IMR-90 (cell line): ENCODE results near the gene ERP27. TPM values are rescaled to one million over a fixed set of nuclear protein-coding genes. Genes with fewer than 3 reads are reported as not detected.

Source experiments
- ATAC-seq: fragments of 200-7000 bp; cut with Tn5 transposase; 2 replicates; pipeline ENCODE4 v1.9.1; 2020; ENCODE audit warnings: low read depth, mild to moderate bottlenecking, moderate library complexity
- BruUV-seq: library from RNA; stranded (reverse); fragments of 400-500 nt; replicated peaks from 2 replicates; lab custom pipeline; 2021; lab: Mats Ljungman, UMichigan
- CTCF ChIA-PET: fragments of 300-600 bp; formaldehyde crosslinking; extraction: SDS; loops from one replicate; lab custom pipeline; 2021; ENCODE audit warnings: antibody characterized with exemption; lab: Yijun Ruan, JAX
- POLR2A ChIA-PET: fragments of 300-600 bp; sonication (Branson Sonifier 250); formaldehyde crosslinking; loops from one replicate; lab custom pipeline; 2022; ENCODE audit warnings: antibody characterized with exemption; ENCODE audit not compliant: unreplicated experiment; lab: Charles Lee
- DNase-seq: peaks from one replicate; pipeline ENCODE4 v3.0.0; 2013
- H2AFZ ChIP-seq: replicated peaks from 2 replicates; pipeline ENCODE3; 2013; ENCODE audit warnings: low read length, mild to moderate bottlenecking; ENCODE audit not compliant: poor library complexity
- H2AK5ac ChIP-seq: 2 replicates; pipeline ENCODE4 v1.6.1; 2013; ENCODE audit warnings: low read depth, low read length, inconsistent platforms
- H2AK9ac ChIP-seq: replicated peaks from 2 replicates; pipeline ENCODE3; 2013; ENCODE audit warnings: mild to moderate bottlenecking, low read depth, low read length, moderate library complexity; ENCODE audit not compliant: poor library complexity
- H2BK120ac ChIP-seq: 2 replicates; pipeline ENCODE4 v1.6.1; 2013; ENCODE audit warnings: low read depth, low read length, inconsistent platforms
- H2BK15ac ChIP-seq: 3 replicates; pipeline ENCODE4 v1.6.1; 2013; ENCODE audit warnings: low read depth, low read length, inconsistent platforms
- H2BK20ac ChIP-seq: 2 replicates; pipeline ENCODE4 v1.6.1; 2013; ENCODE audit warnings: low read depth, mild to moderate bottlenecking, inconsistent platforms, low read length, moderate library complexity
- H2BK5ac ChIP-seq: 2 replicates; pipeline ENCODE4 v1.6.1; 2013; ENCODE audit warnings: mild to moderate bottlenecking, low read depth, low read length, inconsistent platforms; ENCODE audit not compliant: poor library complexity, severe bottlenecking
- H3K14ac ChIP-seq: replicated peaks from 2 replicates; pipeline ENCODE4 v1.6.1; 2013; ENCODE audit warnings: low read depth, low read length, inconsistent platforms
- H3K18ac ChIP-seq: 2 replicates; pipeline ENCODE4 v1.6.1; 2013; ENCODE audit warnings: low read depth, low read length, control low read depth
- H3K23ac ChIP-seq: 2 replicates; pipeline ENCODE4 v1.6.1; 2013; ENCODE audit warnings: low read depth, low read length, inconsistent platforms
- H3K27ac ChIP-seq: 2 replicates; pipeline ENCODE4 v1.5.1; 2013; ENCODE audit warnings: mild to moderate bottlenecking, control low read depth, low read length; ENCODE audit not compliant: insufficient read depth
- H3K27me3 ChIP-seq: 2 replicates; pipeline ENCODE4 v1.6.1; 2013; ENCODE audit warnings: low read length; ENCODE audit not compliant: control insufficient read depth, insufficient read depth
- H3K36me3 ChIP-seq: 2 replicates; pipeline ENCODE4 v1.6.1; 2013; ENCODE audit warnings: low read length, mixed read lengths; ENCODE audit not compliant: control insufficient read depth, insufficient read depth
- H3K4ac ChIP-seq: 2 replicates; pipeline ENCODE4 v1.6.1; 2013; ENCODE audit warnings: low read depth, low read length, inconsistent platforms
- H3K4me1 ChIP-seq: 2 replicates; pipeline ENCODE4 v1.6.1; 2013; ENCODE audit warnings: low read length, mixed read lengths; ENCODE audit not compliant: control insufficient read depth, insufficient read depth
- H3K4me2 ChIP-seq: 2 replicates; pipeline ENCODE4 v1.6.1; 2013; ENCODE audit warnings: low read depth, mild to moderate bottlenecking, control low read depth, low read length, moderate library complexity
- H3K4me3 ChIP-seq: 2 replicates; pipeline ENCODE4 v1.5.1; 2013; ENCODE audit warnings: low read depth, mild to moderate bottlenecking, control low read depth, low read length, moderate library complexity; ENCODE audit not compliant: insufficient read depth
- H3K56ac ChIP-seq: 2 replicates; pipeline ENCODE4 v1.6.1; 2013; ENCODE audit warnings: low read length, inconsistent platforms; ENCODE audit not compliant: insufficient read depth; ENCODE audit errors: extremely low read depth
- H3K79me1 ChIP-seq, 2 experiments: 2 replicates each; pipeline ENCODE4 v1.6.1; 2013; ENCODE audit warnings: low read length in 2 of 2, inconsistent platforms in 1 of 2, low read depth in 1 of 2
- H3K9ac ChIP-seq: 2 replicates; pipeline ENCODE4 v1.6.1; 2013; ENCODE audit warnings: low read depth, low read length, control low read depth
- H3K9me1 ChIP-seq: 2 replicates; pipeline ENCODE4 v1.6.1; 2013; ENCODE audit warnings: low read length, inconsistent platforms; ENCODE audit not compliant: insufficient read depth
- H3K9me3 ChIP-seq: 2 replicates; pipeline ENCODE4 v1.6.1; 2013; ENCODE audit warnings: low read length; ENCODE audit not compliant: control insufficient read depth, insufficient read depth
- H4K20me1 ChIP-seq: 2 replicates; pipeline ENCODE4 v1.6.1; 2013; ENCODE audit warnings: low read length, inconsistent platforms; ENCODE audit not compliant: insufficient read depth
- H4K5ac ChIP-seq: 2 replicates; pipeline ENCODE4 v1.6.1; 2013; ENCODE audit warnings: mild to moderate bottlenecking, low read depth, low read length, control low read depth
- H4K8ac ChIP-seq, 2 experiments: 2 replicates each; pipeline ENCODE4 v1.6.1; 2013; ENCODE audit warnings: low read depth in 2 of 2, low read length in 2 of 2, control low read depth in 1 of 2, inconsistent platforms in 1 of 2
- H4K91ac ChIP-seq: 2 replicates; pipeline ENCODE4 v1.6.1; 2013; ENCODE audit warnings: low read depth, low read length, inconsistent platforms; ENCODE audit not compliant: insufficient read depth
- BHLHE40 ChIP-seq: fragments of 150-350 bp; IDR thresholded peaks from 2 replicates; pipeline ENCODE4 v1.6.1; 2016; ENCODE audit warnings: mild to moderate bottlenecking, low read depth, low read length
- CEBPB ChIP-seq: IDR thresholded peaks from 2 replicates; pipeline ENCODE4 v1.6.1; 2012; ENCODE audit warnings: low read depth, low read length, improper control_type of control experiment
- CHD1 ChIP-seq: IDR thresholded peaks from 2 replicates; pipeline ENCODE4 v1.6.1; 2012; ENCODE audit warnings: low read depth, low read length, improper control_type of control experiment
- CTCF ChIP-seq: conservative IDR thresholded peaks from 2 replicates; pipeline ENCODE4 v1.5.1; 2012; ENCODE audit warnings: mild to moderate bottlenecking, low read depth, low read length, improper control_type of control experiment
- ELK1 ChIP-seq: fragments of 150-350 bp; IDR thresholded peaks from 2 replicates; pipeline ENCODE4 v1.6.1; 2016; ENCODE audit warnings: low read depth, mild to moderate bottlenecking, low read length, moderate library complexity, borderline replicate concordance
- FOS ChIP-seq: fragments of 150-350 bp; IDR thresholded peaks from 2 replicates; pipeline ENCODE4 v1.6.1; 2016; ENCODE audit warnings: low read depth, low read length
- MAFK ChIP-seq: IDR thresholded peaks from 2 replicates; pipeline ENCODE4 v1.6.1; 2012; ENCODE audit warnings: low read depth, low read length, improper control_type of control experiment
- MAZ ChIP-seq: IDR thresholded peaks from 2 replicates; pipeline ENCODE4 v1.6.1; 2012; ENCODE audit warnings: low read depth, mild to moderate bottlenecking, low read length, improper control_type of control experiment, moderate library complexity, borderline replicate concordance
- MXI1 ChIP-seq: IDR thresholded peaks from 2 replicates; pipeline ENCODE4 v1.6.1; 2012; ENCODE audit warnings: low read depth, mild to moderate bottlenecking, low read length, moderate library complexity, borderline replicate concordance
- NFE2L2 ChIP-seq: fragments of 150-350 bp; IDR thresholded peaks from 2 replicates; pipeline ENCODE4 v1.6.1; 2016; ENCODE audit warnings: low read depth, mild to moderate bottlenecking, low read length
- POLR2A ChIP-seq: IDR thresholded peaks from 2 replicates; pipeline ENCODE4 v1.6.1; 2012; ENCODE audit warnings: mild to moderate bottlenecking, low read depth, low read length
- RAD21 ChIP-seq: IDR thresholded peaks from 2 replicates; pipeline ENCODE4 v1.6.1; 2012; ENCODE audit warnings: low read length, improper control_type of control experiment
- RCOR1 ChIP-seq: IDR thresholded peaks from 2 replicates; pipeline ENCODE4 v1.6.1; 2012; ENCODE audit warnings: mild to moderate bottlenecking, low read length, improper control_type of control experiment; ENCODE audit not compliant: insufficient replicate concordance
- RFX5 ChIP-seq: IDR thresholded peaks from 2 replicates; pipeline ENCODE4 v1.8.0; 2012; ENCODE audit warnings: low read depth, mild to moderate bottlenecking, low read length, moderate library complexity
- SMC3 ChIP-seq: fragments of 150-350 bp; IDR thresholded peaks from 2 replicates; pipeline ENCODE4 v1.6.1; 2016; ENCODE audit warnings: low read depth, mild to moderate bottlenecking, antibody characterized with exemption, low read length, moderate library complexity
- USF2 ChIP-seq: fragments of 150-350 bp; IDR thresholded peaks from 2 replicates; pipeline ENCODE4 v1.6.1; 2017; ENCODE audit warnings: mild to moderate bottlenecking, antibody characterized with exemption, low read length, low read depth
- WGBS, 2 experiments: methylation state at CpG; one replicate each; pipeline versions ENCODE4 v1.1.5 to v1.1.7; 2013; ENCODE audit warnings: missing lambda C conversion rate in 2 of 2; ENCODE audit not compliant: insufficient read length in 1 of 2; ENCODE audit errors: extremely low coverage in 2 of 2; 5-methylcytosine and 5-hydroxymethylcytosine counted together
- dilution Hi-C: fragments of 300-500 bp; cut with HindIII; formaldehyde crosslinking; loops from one replicate; pipeline ENCODE4 v1.14.3; 2018; ENCODE audit warnings: low sequenced_read_pairs; ENCODE audit not compliant: unreplicated experiment
- in situ Hi-C: fragments of 300-500 bp; cut with MboI; formaldehyde crosslinking; loops from 3 replicates; pipeline ENCODE4 v1.14.3; 2019; ENCODE audit warnings: low sequenced_read_pairs, inconsistent platforms, mixed read lengths
- intact Hi-C: fragments of 100-400 bp; cut with micrococcal nuclease; formaldehyde crosslinking; loops from 2 replicates; pipeline ENCODE4 v1.10.0; 2022
- polyA plus RNA-seq, 3 experiments: library from polyadenylated mRNA; depleted of rRNA; stranded (reverse); fragments of >200 nt; gene quantifications; 2 replicates each; pipeline ENCODE4 v1.2.3, GENCODE V29; 2012; ENCODE audit warnings: low replicate concordance in 1 of 3
- total RNA-seq: library from RNA; depleted of rRNA; stranded (reverse); fragments of >200 nt; gene quantifications from 2 replicates; pipeline ENCODE4 v1.2.3, GENCODE V29; 2012

Gene ERP27
- total and polyA plus RNA-seq, 2 of the 4 experiments (the other 2 are of a cell fraction): not detected

- in situ Hi-C loops: no loop called here
- no peak overlapping the region for H2BK5ac ChIP-seq
- no peak overlapping the region for H3K14ac ChIP-seq
- intact Hi-C loops: no loop called here
- H3K56ac ChIP-seq: no peak overlapping the region
- no peak overlapping the region for H3K27ac ChIP-seq
- BruUV-seq: no TSS peak
- no peak overlapping the region for H3K4me2 ChIP-seq
- TF ChIP-seq CTCF (no peak), NFE2L2 (no peak), SMC3 (no peak), BHLHE40 (no peak), MAZ (no peak), POLR2A (no peak), USF2 (no peak), CHD1 (no peak), MAFK (no peak), FOS (no peak), ELK1 (no peak), RCOR1 (no peak), RFX5 (no peak), RAD21 (no peak), MXI1 (no peak), CEBPB (no peak)
- ChIA-PET POLR2A (no interaction called here), CTCF (no interaction called here)
- DNase-seq: no peak
- no peak overlapping the region for H3K4ac ChIP-seq
- no peak overlapping the region for H2AK5ac ChIP-seq
- no peaks in the 10 kb centered on the region for H3K9me3 ChIP-seq
- H2BK15ac ChIP-seq: no peak overlapping the region
- H3K23ac ChIP-seq: no peak overlapping the region
- no peaks in the 10 kb centered on the region for H3K79me1 ChIP-seq
- no peak overlapping the region for H4K91ac ChIP-seq
- H3K9ac ChIP-seq: no peak overlapping the region
- H3K4me3 ChIP-seq: no peak overlapping the region
- H3K18ac ChIP-seq: no peak overlapping the region
- H4K20me1 ChIP-seq: no peaks in the 10 kb centered on the region
- dilution Hi-C loops: no loop called here
- no peak overlapping the region for H2BK120ac ChIP-seq
- H3K9me1 ChIP-seq: peaks cover 3% of the 10 kb centered on the region; the same call in 1 of the 2 replicates
- no peak overlapping the region for H2AFZ ChIP-seq
- no peak overlapping the region for H4K5ac ChIP-seq
- no peaks in the 10 kb centered on the region for H3K27me3 ChIP-seq
- no peaks in the 10 kb centered on the region for H3K36me3 ChIP-seq
- ATAC-seq: no peak
- no peaks in the 10 kb centered on the region; the same call in 1 of the 2 replicates for H3K4me1 ChIP-seq
- H2BK20ac ChIP-seq: no peak overlapping the region
- no peak overlapping the region for H2AK9ac ChIP-seq
- no peak overlapping the region for H4K8ac ChIP-seq
- 90% methylated on average over 5 of the region's 7 CpGs; no CpG with 5 or more reads in 1 of the 2 experiments for WGBS, 2 experiments
Observed at GRCh38 chr12:14963520-14963919, 25.2 kb upstream of the ERP27 start.
